C4-2B (cell line): ENCODE measurements around the gene BOLL.

Experiments used
- CTCF ChIP-seq: fragments of 450-650 bp; conservative IDR thresholded peaks from 2 replicates; pipeline ENCODE4 v1.5.1; 2017; ENCODE audit warnings: mild to moderate bottlenecking
- ZFX ChIP-seq: fragments of 450-650 bp; IDR thresholded peaks from 2 replicates; pipeline ENCODE4 v1.6.1; 2017

- TF ChIP-seq CTCF (no peak), ZFX (no peak)
Measured at GRCh38 chr2:197779261-197779660, 5.9 kb downstream of the BOLL start.
